Hypothalamus (tissue), 51 donors: ENCODE data around the gene STEEP1.

ENCODE experiments used
- DNase-seq, 51 donors: peaks; one replicate each; lab custom pipeline; 2025; lab: John Stamatoyannopoulos, UW

The STEEP1 gene

DNA sequence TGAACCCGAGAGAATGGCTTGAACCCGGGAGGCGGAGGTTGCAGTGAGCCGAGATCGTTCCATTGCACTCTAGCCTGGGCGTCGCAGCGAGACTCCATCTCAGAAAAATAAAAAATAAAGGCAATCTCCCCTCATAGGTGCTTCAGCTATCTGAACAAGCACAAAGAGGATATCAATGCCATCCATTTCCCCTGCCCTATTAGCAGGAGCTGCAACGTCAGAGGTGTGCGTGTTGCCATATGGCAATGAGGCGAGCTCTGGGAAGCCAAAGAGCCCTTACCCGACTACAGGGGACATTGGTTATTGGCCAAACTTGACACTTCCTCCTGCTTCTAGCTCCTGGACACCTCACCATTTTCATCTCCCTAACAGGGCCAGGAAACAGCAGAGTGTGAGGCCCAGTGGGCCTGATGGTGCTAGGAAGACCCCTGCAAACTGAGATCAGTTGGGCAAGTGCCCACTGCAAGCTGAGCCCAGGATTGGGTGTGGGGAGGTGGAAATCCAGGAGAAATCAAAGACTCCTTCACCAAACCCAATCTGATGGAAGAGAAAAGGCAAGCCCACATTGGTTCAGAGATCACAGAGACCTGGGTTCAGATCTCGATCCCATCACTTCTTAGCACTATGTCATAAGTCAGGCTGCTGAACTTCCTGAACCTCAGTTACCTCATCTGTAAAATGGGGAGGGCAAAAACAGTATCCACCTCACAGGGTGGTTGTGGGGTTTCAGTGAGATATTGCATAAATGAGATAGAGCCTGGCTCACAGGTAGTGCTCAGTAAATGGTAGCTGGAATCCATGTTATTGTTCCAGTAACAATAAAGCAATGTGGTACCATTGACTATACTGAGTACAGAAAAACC lies 75.8 kb downstream of the STEEP1 start:
- DNase-seq, result no peak

DNA sequence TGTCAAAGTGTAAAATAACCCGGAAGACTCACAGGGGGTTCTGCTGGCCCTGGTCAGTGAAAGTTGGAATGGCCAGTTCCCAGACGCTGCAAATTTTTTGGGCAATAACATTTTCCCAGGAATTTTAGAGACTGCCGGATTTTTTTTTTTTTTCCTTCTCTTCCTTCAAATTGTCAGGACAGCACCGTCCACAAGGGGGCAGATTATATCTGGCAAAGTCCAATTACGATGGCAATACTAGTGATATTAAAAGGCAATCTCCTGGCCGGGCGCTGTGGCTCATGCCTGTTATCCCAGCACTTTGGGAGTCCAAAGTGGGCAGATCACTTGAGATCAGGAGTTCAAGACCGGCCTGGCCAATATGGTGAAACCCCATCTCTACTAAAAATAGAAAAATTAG lies 76.5 kb downstream of the STEEP1 start:
- DNase-seq, result peak in 21 of 51 donors; percentile 0 to 29 (median 11)
